ENCODE data around the gene FBXO21.

DNA sequence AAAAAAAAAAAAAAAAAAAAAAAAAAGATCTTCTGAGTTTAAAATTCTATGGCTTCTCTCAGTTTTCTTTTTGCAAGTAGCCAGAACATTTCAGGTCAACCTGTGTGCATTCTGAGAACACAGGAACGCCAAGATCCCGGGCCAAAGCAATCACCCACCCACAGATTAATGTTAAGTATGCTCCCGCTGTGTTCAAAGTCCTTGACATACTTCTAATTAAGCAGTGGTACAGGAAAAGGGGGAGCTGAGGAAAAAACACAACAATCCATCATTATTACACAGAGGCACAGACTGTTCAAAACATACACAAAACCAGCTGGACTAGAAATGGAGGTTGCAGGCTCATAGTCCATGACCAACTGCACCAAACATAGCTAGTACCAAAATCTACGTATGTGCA is 2.8 kb downstream of the FBXO21 start:
- TF ChIP-seq EZH2 (optimal IDR thresholded peaks at IDR 0.05; ENCODE audit: low read depth, low read length), result no peak
- no peak for TF ChIP-seq CTCF (IDR thresholded peaks at IDR 0.05; ENCODE audit: low read length)

All from MM.1S (cell line).